Naive B cell (primary cell): Measurements from ENCODE around the gene NKG7. TPM values are rescaled to one million over a fixed set of nuclear protein-coding genes. Genes with fewer than 3 reads are reported as not detected.
"Not testable (repeated sequence)": the region's sequence is repeated elsewhere in the genome, so short reads cannot be mapped to it uniquely, and the experiment has no call there.

Experiments
- ATAC-seq, 2 donors: fragments of 150-1000 bp; cut with Tn5 transposase; 2 replicates each; pipeline ENCODE4 v1.10.0; 2021; ENCODE audit warnings: low read depth in 2 of 2, mild to moderate bottlenecking in 2 of 2, moderate library complexity in 2 of 2
- DNase-seq: peaks from one replicate; pipeline ENCODE4 v3.0.0; 2022
- H3K27ac Mint-ChIP-seq, 6 donors: one replicate each; pipeline ENCODE4 v1.8.0; 2020 to 2022; ENCODE audit warnings: mild to moderate bottlenecking in 6 of 6, mixed read lengths in 6 of 6, moderate library complexity in 5 of 6, inconsistent platforms in 2 of 6
- H3K27me3 Mint-ChIP-seq, 3 donors: one replicate each; pipeline ENCODE4 v1.8.0; 2021 to 2022; ENCODE audit warnings: mixed read lengths in 3 of 3, mild to moderate bottlenecking in 1 of 3
- H3K36me3 Mint-ChIP-seq, 2 donors: one replicate each; pipeline ENCODE4 v1.8.0; 2020 to 2022; ENCODE audit warnings: mixed read lengths in 2 of 2, inconsistent platforms in 1 of 2, mild to moderate bottlenecking in 1 of 2
- H3K4me1 Mint-ChIP-seq, 3 donors: one replicate each; pipeline ENCODE4 v1.8.0; 2020 to 2022; ENCODE audit warnings: mixed read lengths in 3 of 3, inconsistent platforms in 1 of 3, mild to moderate bottlenecking in 1 of 3, moderate library complexity in 1 of 3
- H3K4me3 Mint-ChIP-seq, 8 donors: one replicate each; pipeline ENCODE4 v1.8.0; 2020 to 2022; ENCODE audit warnings: mild to moderate bottlenecking in 8 of 8, mixed read lengths in 8 of 8, moderate library complexity in 8 of 8, inconsistent platforms in 2 of 8
- H3K9me3 Mint-ChIP-seq, 7 donors: one replicate each; pipeline ENCODE4 v1.8.0; 2020 to 2022; ENCODE audit warnings: mixed read lengths in 7 of 7, mild to moderate bottlenecking in 5 of 7, inconsistent platforms in 2 of 7, moderate library complexity in 1 of 7
- polyA plus RNA-seq, 6 donors: library from polyadenylated mRNA; unstranded; fragments of 300-500 nt; fragmentation: Illumina TruSeq; gene quantifications; one replicate each; pipeline ENCODE4 v1.2.3, GENCODE V29; 2021; ENCODE audit warnings: low read depth in 6 of 6

The NKG7 gene
- polyA plus RNA-seq: 10 to 100 TPM in 1 of 6 donors, 1 to 10 TPM in 5; 4.3 to 12.6 (median 7.2) TPM

- no peak for DNase-seq
- no peaks in the 10 kb centered on the region for H3K36me3 Mint-ChIP-seq
- ATAC-seq: no peak
- peak within 1 kb of the TSS in 4 of 6 donors; percentile 14 to 74 (median 30) for H3K27ac Mint-ChIP-seq
- peaks cover 7 to 19% (median 7%) of the 10 kb centered on the region in 3 donors for H3K4me1 Mint-ChIP-seq
- H3K4me3 Mint-ChIP-seq: peak within 1 kb of the TSS in 3 of 8 donors; percentile 59 to 90 (median 65)
- H3K9me3 Mint-ChIP-seq: no peaks in the 10 kb centered on the region
- no peaks in the 10 kb centered on the region for H3K27me3 Mint-ChIP-seq
Observed at GRCh38 chr19:51372649-51373504, at the start of gene NKG7. Gene NKG7 (minus strand): TSS chr19:51372654. CDS start chr19:51372535, 119 bp downstream.

- Mint-ChIP-seq H3K27ac (peak overlapping the region in 2 of 6 donors; percentile 31 to 84), H3K4me1 (peaks cover 19 to 38% (median 36%) of the 10 kb centered on the region in 3 donors), H3K9me3 (no peaks in the 10 kb centered on the region), H3K27me3 (peaks cover 0 to 32% (median 13%) of the 10 kb centered on the region in 3 donors), H3K4me3 (peak overlapping the region in 3 of 8 donors; percentile 23 to 70 (median 34)), H3K36me3 (no peaks in the 10 kb centered on the region)
- DNase-seq (peak; percentile 78), ATAC-seq (peak in 1 of 2 donors; percentile 20)
Observed at GRCh38 chr19:51422053-51422448, 49.6 kb upstream of the NKG7 start.

- Mint-ChIP-seq H3K27ac (peak overlapping the region in 2 of 6 donors; percentile 31 to 36), H3K4me1 (peaks cover 23 to 42% (median 42%) of the 10 kb centered on the region in 3 donors), H3K36me3 (no peaks in the 10 kb centered on the region), H3K9me3 (no peaks in the 10 kb centered on the region), H3K4me3 (peak overlapping the region in 5 of 8 donors; percentile 9 to 71 (median 34)), H3K27me3 (peaks cover 0 to 26% (median 7%) of the 10 kb centered on the region in 3 donors)
- no peak for DNase-seq
- no peak for ATAC-seq
Observed at GRCh38 chr19:51421229-51422052, 49.0 kb upstream of the NKG7 start.

GRCh38 chr19:51420511-51420910 is 48.1 kb upstream of the NKG7 start:
- ATAC-seq, H3K36me3 Mint-ChIP-seq, H3K4me3 Mint-ChIP-seq, H3K9me3 Mint-ChIP-seq, H3K27ac Mint-ChIP-seq, DNase-seq: not testable (repeated sequence)
- Mint-ChIP-seq H3K27me3 (peaks cover 0 to 17% (median 0%) of the 10 kb centered on the region in 3 donors), H3K4me1 (peaks cover 27 to 49% (median 42%) of the 10 kb centered on the region in 3 donors)

- H3K4me3 Mint-ChIP-seq: peak overlapping the region; percentile 27 to 96 (median 53)
- DNase-seq (no peak), ATAC-seq (no peak)
- H3K36me3 Mint-ChIP-seq: peaks cover 3 to 9% of the 10 kb centered on the region in 2 donors
- H3K4me1 Mint-ChIP-seq: peaks cover 33 to 56% (median 53%) of the 10 kb centered on the region in 3 donors
- no peaks in the 10 kb centered on the region for H3K9me3 Mint-ChIP-seq
- peak overlapping the region in 3 of 6 donors; percentile 54 to 93 (median 60) for H3K27ac Mint-ChIP-seq
- H3K27me3 Mint-ChIP-seq: peaks cover 0 to 16% (median 0%) of the 10 kb centered on the region in 3 donors
Observed at GRCh38 chr19:51418707-51419106, 46.3 kb upstream of the NKG7 start.

- ATAC-seq (peak; percentile 70 to 76), DNase-seq (no peak)
- Mint-ChIP-seq H3K9me3 (no peaks in the 10 kb centered on the region), H3K36me3 (peaks cover 12 to 17% of the 10 kb centered on the region in 2 donors), H3K4me3 (peak overlapping the region; percentile 86 to 98 (median 96)), H3K27ac (peak overlapping the region; percentile 93 to 99 (median 98)), H3K27me3 (peaks cover 0 to 10% (median 0%) of the 10 kb centered on the region in 3 donors), H3K4me1 (peaks cover 33 to 62% (median 53%) of the 10 kb centered on the region in 3 donors)
Observed at GRCh38 chr19:51417810-51418157, 45.3 kb upstream of the NKG7 start.

GRCh38 chr19:51417107-51417809 is 44.8 kb upstream of the NKG7 start, which contains the start of gene SIGLEC10:
Gene SIGLEC10 (minus strand): TSS chr19:51417642. CDS start chr19:51417581, 61 bp downstream.
- peaks cover 0 to 10% (median 0%) of the 10 kb centered on the region in 3 donors for H3K27me3 Mint-ChIP-seq
- no peaks in the 10 kb centered on the region for H3K9me3 Mint-ChIP-seq
- H3K27ac Mint-ChIP-seq: peak within 1 kb of the TSS; percentile 93 to 99 (median 98)
- peaks cover 33 to 62% (median 51%) of the 10 kb centered on the region in 3 donors for H3K4me1 Mint-ChIP-seq
- DNase-seq (peak; percentile 84), ATAC-seq (peak; percentile 94 to 95)
- peaks cover 15 to 17% of the 10 kb centered on the region in 2 donors for H3K36me3 Mint-ChIP-seq
- H3K4me3 Mint-ChIP-seq: peak within 1 kb of the TSS; percentile 86 to 98 (median 96)

- Mint-ChIP-seq H3K4me1 (peaks cover 33 to 57% (median 44%) of the 10 kb centered on the region in 3 donors), H3K27ac (peak overlapping the region; percentile 93 to 99 (median 98)), H3K4me3 (peak overlapping the region in 7 of 8 donors; percentile 86 to 98 (median 97)), H3K36me3 (peaks cover 18% of the 10 kb centered on the region in 2 donors)
- not testable (repeated sequence) for DNase-seq, H3K9me3 Mint-ChIP-seq, ATAC-seq, H3K27me3 Mint-ChIP-seq
Observed at GRCh38 chr19:51416422-51416821, 44.0 kb upstream of the NKG7 start.

GRCh38 chr19:51415187-51415586 is 42.7 kb upstream of the NKG7 start:
- Mint-ChIP-seq H3K9me3 (no peaks in the 10 kb centered on the region), H3K4me3 (peak overlapping the region in 4 of 8 donors; percentile 32 to 88 (median 74)), H3K4me1 (peaks cover 33 to 52% (median 39%) of the 10 kb centered on the region in 3 donors), H3K27me3 (no peaks in the 10 kb centered on the region), H3K27ac (peak overlapping the region in 1 of 6 donors; percentile 60), H3K36me3 (peaks cover 18 to 27% of the 10 kb centered on the region in 2 donors)
- no peak for ATAC-seq
- DNase-seq: no peak

- H3K27ac Mint-ChIP-seq: peak overlapping the region in 1 of 6 donors; percentile 43
- H3K27me3 Mint-ChIP-seq: no peaks in the 10 kb centered on the region
- peaks cover 21 to 45% (median 28%) of the 10 kb centered on the region in 3 donors for H3K4me1 Mint-ChIP-seq
- peaks cover 18 to 27% of the 10 kb centered on the region in 2 donors for H3K36me3 Mint-ChIP-seq
- no peak for ATAC-seq
- no peak overlapping the region for H3K4me3 Mint-ChIP-seq
- DNase-seq: no peak
- H3K9me3 Mint-ChIP-seq: no peaks in the 10 kb centered on the region
Observed at GRCh38 chr19:51410950-51411748, 38.7 kb upstream of the NKG7 start.

- Mint-ChIP-seq H3K36me3 (peaks cover 5 to 9% of the 10 kb centered on the region in 2 donors), H3K4me3 (peak overlapping the region in 1 of 8 donors; percentile 1), H3K27ac (peak overlapping the region in 2 of 6 donors; percentile 56 to 61), H3K4me1 (peaks cover 11 to 28% (median 17%) of the 10 kb centered on the region in 3 donors), H3K27me3 (no peaks in the 10 kb centered on the region), H3K9me3 (peaks cover 0 to 8% (median 4%) of the 10 kb centered on the region in 7 donors)
- DNase-seq (no peak), ATAC-seq (peak; percentile 73 to 83)
Observed at GRCh38 chr19:51407511-51408131, 35.2 kb upstream of the NKG7 start.
